Muscle of leg (tissue), 11 donors: ENCODE measurements around the gene TPM3. TPM values are rescaled to one million over a fixed set of nuclear protein-coding genes. Genes with fewer than 3 reads are reported as not detected.

Experiments used
- DNase-seq: peaks from one replicate; pipeline ENCODE4 v3.0.0; 2013
- H3K27ac ChIP-seq: one replicate; pipeline ENCODE4 v1.5.1; 2013; ENCODE audit warnings: mild to moderate bottlenecking, low read length, control low read depth
- H3K27me3 ChIP-seq: one replicate; pipeline ENCODE4 v1.6.1; 2013; ENCODE audit warnings: low read length; ENCODE audit not compliant: control insufficient read depth, insufficient read depth
- H3K36me3 ChIP-seq: one replicate; pipeline ENCODE4 v1.6.1; 2013; ENCODE audit warnings: low read length; ENCODE audit not compliant: control insufficient read depth, insufficient read depth
- H3K4me1 ChIP-seq: one replicate; pipeline ENCODE4 v1.6.1; 2013; ENCODE audit warnings: low read length; ENCODE audit not compliant: control insufficient read depth, insufficient read depth
- H3K4me3 ChIP-seq: one replicate; pipeline ENCODE4 v1.5.1; 2013; ENCODE audit warnings: low read length, control low read depth
- H3K9me3 ChIP-seq: replicated peaks from 2 replicates; pipeline ENCODE4 v1.6.1; 2013; ENCODE audit warnings: low read depth, low read length; ENCODE audit not compliant: control insufficient read depth
- WGBS: methylation state at CpG from one replicate; pipeline ENCODE4 v1.1.5; 2013; ENCODE audit warnings: missing lambda C conversion rate; ENCODE audit not compliant: insufficient coverage; 5-methylcytosine and 5-hydroxymethylcytosine counted together
- polyA plus RNA-seq, 8 donors: library from polyadenylated mRNA; unstranded; fragments of 120-200 nt; gene quantifications; one replicate each; pipeline versions ENCODE4 v1.2.1 to v1.2.3, GENCODE V29; 2013; ENCODE audit warnings: inconsistent platforms in 1 of 8, low replicate concordance in 1 of 8; ENCODE audit not compliant: insufficient read length in 8 of 8, insufficient read depth in 1 of 8
- total RNA-seq: library from RNA; stranded (reverse); fragments of 120-200 nt; gene quantifications from one replicate; pipeline ENCODE4 v1.2.4, GENCODE V29; 2013

The TPM3 gene
- total and polyA plus RNA-seq, 9 donors, result 281 to 1,141 (median 471) TPM

GRCh38 chr1:154225370-154225769 lies 33.5 kb upstream of the TPM3 start:
- H3K9me3 ChIP-seq, result no peaks in the 10 kb centered on the region
- DNase-seq, result no peak
- H3K4me3 ChIP-seq, result no peak overlapping the region
- 100% methylated on average over 1 of the region's 2 CpGs for WGBS
- no peak overlapping the region for H3K27ac ChIP-seq
- H3K27me3 ChIP-seq, result no peaks in the 10 kb centered on the region
- peaks cover 38% of the 10 kb centered on the region for H3K36me3 ChIP-seq
- peaks cover 3% of the 10 kb centered on the region for H3K4me1 ChIP-seq

- Histone ChIP-seq H3K4me3 (no peak overlapping the region), H3K9me3 (no peaks in the 10 kb centered on the region), H3K27me3 (no peaks in the 10 kb centered on the region), H3K4me1 (peaks cover 8% of the 10 kb centered on the region), H3K27ac (no peak overlapping the region), H3K36me3 (peaks cover 31% of the 10 kb centered on the region)
- no CpG with 5 or more reads among the region's 2 CpGs for WGBS
- no peak for DNase-seq
Observed at GRCh38 chr1:154223621-154224020, 31.7 kb upstream of the TPM3 start.

- no CpG with 5 or more reads among the region's 1 CpG for WGBS
- Histone ChIP-seq H3K4me1 (peaks cover 10% of the 10 kb centered on the region), H3K27ac (no peak overlapping the region), H3K4me3 (no peak overlapping the region), H3K36me3 (peaks cover 28% of the 10 kb centered on the region), H3K27me3 (no peaks in the 10 kb centered on the region), H3K9me3 (no peaks in the 10 kb centered on the region)
- no peak for DNase-seq
Observed at GRCh38 chr1:154222918-154223317, 31.0 kb upstream of the TPM3 start.

- WGBS, result no CpG with 5 or more reads among the region's 1 CpG
- no peak for DNase-seq
- H3K4me1 ChIP-seq, result peaks cover 10% of the 10 kb centered on the region
- H3K36me3 ChIP-seq, result peaks cover 28% of the 10 kb centered on the region
- no peaks in the 10 kb centered on the region for H3K9me3 ChIP-seq
- no peak overlapping the region for H3K4me3 ChIP-seq
- no peaks in the 10 kb centered on the region for H3K27me3 ChIP-seq
- peak overlapping the region; percentile 97 for H3K27ac ChIP-seq
Observed at GRCh38 chr1:154222518-154222917, 30.6 kb upstream of the TPM3 start.

GRCh38 chr1:154221278-154222001 lies 29.5 kb upstream of the TPM3 start:
- H3K36me3 ChIP-seq, result peaks cover 23% of the 10 kb centered on the region
- 0% methylated on average over 9 of the region's 28 CpGs for WGBS
- DNase-seq, result peak; percentile 72
- H3K27me3 ChIP-seq, result no peaks in the 10 kb centered on the region
- peak overlapping the region; percentile 97 for H3K27ac ChIP-seq
- H3K4me1 ChIP-seq, result peaks cover 10% of the 10 kb centered on the region
- H3K4me3 ChIP-seq, result peak overlapping the region; percentile 91
- H3K9me3 ChIP-seq, result no peaks in the 10 kb centered on the region

GRCh38 chr1:154220970-154221277 lies 29.0 kb upstream of the TPM3 start:
- no peak for DNase-seq
- peaks cover 10% of the 10 kb centered on the region for H3K4me1 ChIP-seq
- WGBS, result under 1% methylated on average over 22 of the region's 33 CpGs

GRCh38 chr1:154220071-154220969 lies 28.4 kb upstream of the TPM3 start, which contains the start of gene UBAP2L:
UBAP2L (plus strand) TSS chr1:154220955; CDS start chr1:154225124, 4,169 bp downstream.
- WGBS, result under 1% methylated on average over 54 of the region's 73 CpGs
- H3K27ac ChIP-seq, result peak within 1 kb of the TSS; percentile 100

More at GRCh38 chr1:154220970-154221277, 29.0 kb upstream of the TPM3 start:
- no peaks in the 10 kb centered on the region for H3K27me3 ChIP-seq
- peaks cover 27% of the 10 kb centered on the region for H3K36me3 ChIP-seq
- peak overlapping the region; percentile 91 for H3K4me3 ChIP-seq
- H3K9me3 ChIP-seq, result no peaks in the 10 kb centered on the region
- peak overlapping the region; percentile 97 for H3K27ac ChIP-seq

GRCh38 chr1:154219541-154219940 lies 27.6 kb upstream of the TPM3 start:
- peak overlapping the region; percentile 99 for H3K4me3 ChIP-seq
- H3K4me1 ChIP-seq, result peaks cover 10% of the 10 kb centered on the region
- H3K9me3 ChIP-seq, result no peaks in the 10 kb centered on the region
- 33% methylated on average over 2 of the region's 5 CpGs for WGBS
- H3K27me3 ChIP-seq, result no peaks in the 10 kb centered on the region
- peak; percentile 42 for DNase-seq
- peaks cover 20% of the 10 kb centered on the region for H3K36me3 ChIP-seq
- peak overlapping the region; percentile 100 for H3K27ac ChIP-seq

More at GRCh38 chr1:154220071-154220969, 28.4 kb upstream of the TPM3 start, which contains the start of gene UBAP2L:
- H3K27me3 ChIP-seq, result no peaks in the 10 kb centered on the region
- DNase-seq, result peak; percentile 100
- peak within 1 kb of the TSS; percentile 99 for H3K4me3 ChIP-seq
- H3K36me3 ChIP-seq, result peaks cover 23% of the 10 kb centered on the region
- no peaks in the 10 kb centered on the region for H3K9me3 ChIP-seq
- peaks cover 10% of the 10 kb centered on the region for H3K4me1 ChIP-seq

- Histone ChIP-seq H3K27me3 (no peaks in the 10 kb centered on the region), H3K4me1 (peaks cover 10% of the 10 kb centered on the region), H3K4me3 (no peak overlapping the region), H3K27ac (no peak overlapping the region), H3K9me3 (no peaks in the 10 kb centered on the region), H3K36me3 (peaks cover 29% of the 10 kb centered on the region)
- DNase-seq, result no peak
- no CpG with 5 or more reads among the region's 3 CpGs for WGBS
Observed at GRCh38 chr1:154218545-154218944, 26.6 kb upstream of the TPM3 start.

GRCh38 chr1:154213274-154213673 lies 21.4 kb upstream of the TPM3 start:
- Histone ChIP-seq H3K9me3 (no peaks in the 10 kb centered on the region), H3K27ac (no peak overlapping the region), H3K27me3 (no peaks in the 10 kb centered on the region)

More at GRCh38 chr1:154213274-154213673, 21.4 kb upstream of the TPM3 start:
- no peaks in the 10 kb centered on the region for H3K4me1 ChIP-seq
- WGBS, result no CpG with 5 or more reads among the region's 1 CpG
- no peak overlapping the region for H3K4me3 ChIP-seq
- peaks cover 62% of the 10 kb centered on the region for H3K36me3 ChIP-seq
- no peak for DNase-seq
